Glutamatergic neuron (in vitro differentiated cells): ENCODE data around the gene GHRL. TPM values are rescaled to one million over a fixed set of nuclear protein-coding genes. Genes with fewer than 3 reads are reported as not detected.
A peak's percentile ranks its signal among the peaks of the same experiment; 100 is the strongest.
"Not testable (repeated sequence)": the region's sequence is repeated elsewhere in the genome, so short reads cannot be mapped to it uniquely, and the experiment has no call there.

Experiments
- DNase-seq: peaks from one replicate; pipeline ENCODE4 v3.0.0; 2022
- H3K27ac Mint-ChIP-seq: one replicate; pipeline ENCODE4 v1.8.0; 2020; ENCODE audit warnings: mild to moderate bottlenecking, mixed read lengths, inconsistent platforms; ENCODE audit not compliant: unreplicated experiment
- H3K27me3 Mint-ChIP-seq: one replicate; pipeline ENCODE4 v1.8.0; 2020; ENCODE audit warnings: mild to moderate bottlenecking, moderate library complexity, mixed read lengths, inconsistent platforms; ENCODE audit not compliant: unreplicated experiment
- H3K36me3 Mint-ChIP-seq: one replicate; pipeline ENCODE4 v1.8.0; 2020; ENCODE audit warnings: mild to moderate bottlenecking, mixed read lengths, inconsistent platforms; ENCODE audit not compliant: unreplicated experiment
- H3K4me1 Mint-ChIP-seq: one replicate; pipeline ENCODE4 v1.8.0; 2020; ENCODE audit warnings: mild to moderate bottlenecking, low read depth, mixed read lengths, inconsistent platforms; ENCODE audit not compliant: unreplicated experiment
- H3K4me3 Mint-ChIP-seq: one replicate; pipeline ENCODE4 v1.8.0; 2020; ENCODE audit warnings: mild to moderate bottlenecking, mixed read lengths, inconsistent platforms; ENCODE audit not compliant: unreplicated experiment
- H3K9me3 Mint-ChIP-seq: one replicate; pipeline ENCODE4 v1.8.0; 2020; ENCODE audit warnings: mild to moderate bottlenecking, moderate library complexity, mixed read lengths, inconsistent platforms; ENCODE audit not compliant: unreplicated experiment
- CTCF ChIP-seq: fragments of 200-600 bp; sonication (generic); IDR thresholded peaks from one replicate; pipeline ENCODE4 v1.5.0; 2021; ENCODE audit not compliant: partially characterized antibody, unreplicated experiment
- total RNA-seq: library from RNA; stranded (reverse); fragmentation: NEBNext Ultra II Directional; extraction: Animal tissue kit (Norgen Biotek cat#: 25700); gene quantifications from one replicate; pipeline ENCODE4 v1.2.1, GENCODE V29; 2021; ENCODE audit not compliant: unreplicated experiment

Gene GHRL
- total RNA-seq, 1 donor from 2014 or later = 0.64 TPM

DNA sequence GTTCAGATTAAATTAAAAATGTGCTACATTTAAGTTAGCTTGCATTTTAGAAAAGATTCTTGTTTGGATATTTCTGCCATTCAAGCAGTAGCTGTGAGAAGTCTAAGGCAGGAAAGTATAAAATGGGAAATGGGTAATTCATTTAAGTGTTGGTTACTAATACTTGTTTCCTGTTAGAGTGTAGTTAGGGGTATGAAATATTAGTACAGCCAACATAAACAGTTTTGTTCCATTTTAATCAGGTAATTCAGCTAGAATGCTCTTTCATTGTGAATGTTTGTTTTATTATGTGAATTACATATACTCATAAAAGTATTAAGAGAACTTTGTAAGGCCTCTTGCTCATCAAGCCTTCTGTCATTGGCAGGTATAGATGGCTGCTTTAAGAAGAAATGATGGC, 24.6 kb downstream of the GHRL start:
- Mint-ChIP-seq H3K9me3 (no peaks in the 10 kb centered on the region), H3K4me3 (no peak overlapping the region), H3K27ac (no peak overlapping the region), H3K4me1 (peaks cover 11% of the 10 kb centered on the region), H3K36me3 (no peaks in the 10 kb centered on the region), H3K27me3 (no peaks in the 10 kb centered on the region)
- no peak for TF ChIP-seq CTCF
- no peak for DNase-seq

GRCh38 chr3:10266936-10267335, 25.8 kb downstream of the GHRL start:
- H3K4me1 Mint-ChIP-seq = peaks cover 12% of the 10 kb centered on the region
- H3K9me3 Mint-ChIP-seq, DNase-seq, H3K4me3 Mint-ChIP-seq, H3K36me3 Mint-ChIP-seq, H3K27ac Mint-ChIP-seq, H3K27me3 Mint-ChIP-seq: not testable (repeated sequence)

- Mint-ChIP-seq H3K27ac (no peak overlapping the region), H3K4me1 (peaks cover 16% of the 10 kb centered on the region), H3K36me3 (peaks cover 3% of the 10 kb centered on the region), H3K4me3 (no peak overlapping the region), H3K27me3 (no peaks in the 10 kb centered on the region), H3K9me3 (peaks cover 1% of the 10 kb centered on the region)
- DNase-seq = no peak
- TF ChIP-seq CTCF = no peak
Measured at GRCh38 chr3:10265833-10266232, 26.9 kb downstream of the GHRL start.

DNA sequence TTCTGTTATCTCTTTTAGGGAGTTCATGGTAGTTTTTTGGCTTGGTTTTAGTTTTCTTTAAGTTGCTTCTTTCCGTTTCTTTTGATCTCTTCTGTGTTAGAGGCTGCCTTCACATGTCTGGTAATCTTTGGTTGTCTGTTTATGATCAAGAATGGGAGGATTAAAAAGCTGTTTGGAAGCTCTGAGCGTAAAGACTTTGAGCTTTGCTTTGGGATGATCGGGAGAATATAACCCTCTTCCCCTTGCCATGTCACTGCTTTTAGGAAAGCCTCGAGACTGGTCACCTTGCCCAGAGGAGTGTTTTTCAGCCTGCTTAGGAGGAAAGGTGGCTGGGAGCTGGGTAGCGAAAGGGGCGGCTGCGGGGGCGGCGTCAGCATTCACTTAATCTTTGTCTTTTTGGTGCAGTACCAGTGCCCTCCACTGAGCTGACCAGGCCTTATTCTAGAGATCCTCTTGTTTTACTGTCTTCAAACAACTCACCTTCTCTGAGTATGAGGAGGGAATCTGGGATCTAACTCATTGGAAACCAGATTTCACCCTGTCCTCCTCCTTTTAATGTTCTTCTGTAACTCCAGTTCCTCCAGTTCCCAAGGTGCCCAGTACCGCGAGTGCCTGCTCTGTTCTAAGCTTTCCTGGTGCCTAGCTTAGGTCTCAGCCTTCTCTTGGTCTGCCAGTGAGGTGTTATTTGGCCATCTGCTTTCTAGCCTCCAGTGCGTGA, 28.9 kb downstream of the GHRL start:
- peak overlapping the region; percentile 53 for H3K27ac Mint-ChIP-seq
- H3K4me3 Mint-ChIP-seq = no peak overlapping the region
- H3K36me3 Mint-ChIP-seq = peaks cover 7% of the 10 kb centered on the region
- H3K9me3 Mint-ChIP-seq = peaks cover 5% of the 10 kb centered on the region
- H3K4me1 Mint-ChIP-seq = peaks cover 21% of the 10 kb centered on the region
- TF ChIP-seq CTCF = peak; percentile 77
- no peaks in the 10 kb centered on the region for H3K27me3 Mint-ChIP-seq
- DNase-seq = peak; percentile 76

- Mint-ChIP-seq H3K27ac (peak overlapping the region; percentile 20), H3K4me1 (peaks cover 21% of the 10 kb centered on the region), H3K4me3 (no peak overlapping the region), H3K27me3 (no peaks in the 10 kb centered on the region), H3K9me3 (peaks cover 5% of the 10 kb centered on the region), H3K36me3 (peaks cover 7% of the 10 kb centered on the region)
- no peak for DNase-seq
- no peak for TF ChIP-seq CTCF
Measured at GRCh38 chr3:10262027-10262426, 30.7 kb downstream of the GHRL start.
